ENCODE results near the gene JAKMIP3. TPM values are rescaled to one million over a fixed set of nuclear protein-coding genes. Genes with fewer than 3 reads are reported as not detected.

The JAKMIP3 gene
- total and polyA plus RNA-seq, 9 of the 15 experiments (the other 6 are each of a cell fraction or from before 2014, with no cell fraction given): 0.04 TPM; not detected in 8

- H3K36me3 ChIP-seq (ENCODE audit: control insufficient read depth, insufficient read depth, low read length): no peaks in the 10 kb centered on the region
- ChIA-PET POLR2A (no interaction called here), CTCF (ENCODE audit: low intra/inter-chr PET ratio) (no interaction called here)
- in situ Hi-C loops (cut with MboI): no loop called here
- H3K4me2 ChIP-seq (ENCODE audit: insufficient read depth, low read length): peak overlapping the region; percentile 18; the same call in 1 of the 2 replicates
- H3K9ac ChIP-seq (ENCODE audit: insufficient read depth in 1 of 2, low read depth in 2 of 2, low read length in 2 of 2): no peak overlapping the region
- no peak overlapping the region for H3K4me3 ChIP-seq
- H4K20me1 ChIP-seq (replicated peaks; ENCODE audit: control insufficient read depth, insufficient read depth, low read length): no peaks in the 10 kb centered on the region
- no peaks in the 10 kb centered on the region for H3K79me2 ChIP-seq (ENCODE audit: control insufficient read depth, insufficient read depth, low read length)
- intact Hi-C loops (cut with micrococcal nuclease): no loop called here
- H3K9me1 ChIP-seq (ENCODE audit: control insufficient read depth, insufficient read depth, low read length): no peaks in the 10 kb centered on the region
- 49% methylated on average over 14 of the region's 24 CpGs for WGBS (ENCODE audit: insufficient coverage, low coverage, missing lambda C conversion rate)
- H3K9me3 ChIP-seq (replicated peaks; ENCODE audit: control insufficient read depth, insufficient read depth, low read depth, low read length): no peaks in the 10 kb centered on the region
- BruUV-seq (replicated peaks): no TSS peak
- H3K4me1 ChIP-seq (replicated peaks in 1 of 2; ENCODE audit: control insufficient read depth in 2 of 2, insufficient read depth in 2 of 2, low read length in 2 of 2): peaks cover 0 to 13% of the 10 kb centered on the region in 2 experiments; a peak in 3 of 5 replicates
- ATAC-seq (peak; percentile 49), DNase-seq (ENCODE audit: extremely low read depth in 1 of 4, low spot score in 3 of 4) (no peak), FAIRE-seq (no peak)
- no peak overlapping the region for H3K27ac ChIP-seq (ENCODE audit: extremely low read depth, low read depth, low read length)
- no peak overlapping the region for H2AFZ ChIP-seq (ENCODE audit: low read depth, low read length)
- H3K27me3 ChIP-seq (ENCODE audit: control insufficient read depth in 2 of 2, insufficient read depth in 2 of 2, low read length in 2 of 2): peaks cover 7 to 91% of the 10 kb centered on the region in 2 experiments
- TF ChIP-seq ATF1 (CRISPR knock-in tag; IDR thresholded peaks at IDR 0.05): no peak
- TF ChIP-seq ATF1 (tag; IDR thresholded peaks at IDR 0.05): 0 out of 2 replicates have a peak, but pooled peaks have one; percentile 1
- TF ChIP-seq, protein P1, sequence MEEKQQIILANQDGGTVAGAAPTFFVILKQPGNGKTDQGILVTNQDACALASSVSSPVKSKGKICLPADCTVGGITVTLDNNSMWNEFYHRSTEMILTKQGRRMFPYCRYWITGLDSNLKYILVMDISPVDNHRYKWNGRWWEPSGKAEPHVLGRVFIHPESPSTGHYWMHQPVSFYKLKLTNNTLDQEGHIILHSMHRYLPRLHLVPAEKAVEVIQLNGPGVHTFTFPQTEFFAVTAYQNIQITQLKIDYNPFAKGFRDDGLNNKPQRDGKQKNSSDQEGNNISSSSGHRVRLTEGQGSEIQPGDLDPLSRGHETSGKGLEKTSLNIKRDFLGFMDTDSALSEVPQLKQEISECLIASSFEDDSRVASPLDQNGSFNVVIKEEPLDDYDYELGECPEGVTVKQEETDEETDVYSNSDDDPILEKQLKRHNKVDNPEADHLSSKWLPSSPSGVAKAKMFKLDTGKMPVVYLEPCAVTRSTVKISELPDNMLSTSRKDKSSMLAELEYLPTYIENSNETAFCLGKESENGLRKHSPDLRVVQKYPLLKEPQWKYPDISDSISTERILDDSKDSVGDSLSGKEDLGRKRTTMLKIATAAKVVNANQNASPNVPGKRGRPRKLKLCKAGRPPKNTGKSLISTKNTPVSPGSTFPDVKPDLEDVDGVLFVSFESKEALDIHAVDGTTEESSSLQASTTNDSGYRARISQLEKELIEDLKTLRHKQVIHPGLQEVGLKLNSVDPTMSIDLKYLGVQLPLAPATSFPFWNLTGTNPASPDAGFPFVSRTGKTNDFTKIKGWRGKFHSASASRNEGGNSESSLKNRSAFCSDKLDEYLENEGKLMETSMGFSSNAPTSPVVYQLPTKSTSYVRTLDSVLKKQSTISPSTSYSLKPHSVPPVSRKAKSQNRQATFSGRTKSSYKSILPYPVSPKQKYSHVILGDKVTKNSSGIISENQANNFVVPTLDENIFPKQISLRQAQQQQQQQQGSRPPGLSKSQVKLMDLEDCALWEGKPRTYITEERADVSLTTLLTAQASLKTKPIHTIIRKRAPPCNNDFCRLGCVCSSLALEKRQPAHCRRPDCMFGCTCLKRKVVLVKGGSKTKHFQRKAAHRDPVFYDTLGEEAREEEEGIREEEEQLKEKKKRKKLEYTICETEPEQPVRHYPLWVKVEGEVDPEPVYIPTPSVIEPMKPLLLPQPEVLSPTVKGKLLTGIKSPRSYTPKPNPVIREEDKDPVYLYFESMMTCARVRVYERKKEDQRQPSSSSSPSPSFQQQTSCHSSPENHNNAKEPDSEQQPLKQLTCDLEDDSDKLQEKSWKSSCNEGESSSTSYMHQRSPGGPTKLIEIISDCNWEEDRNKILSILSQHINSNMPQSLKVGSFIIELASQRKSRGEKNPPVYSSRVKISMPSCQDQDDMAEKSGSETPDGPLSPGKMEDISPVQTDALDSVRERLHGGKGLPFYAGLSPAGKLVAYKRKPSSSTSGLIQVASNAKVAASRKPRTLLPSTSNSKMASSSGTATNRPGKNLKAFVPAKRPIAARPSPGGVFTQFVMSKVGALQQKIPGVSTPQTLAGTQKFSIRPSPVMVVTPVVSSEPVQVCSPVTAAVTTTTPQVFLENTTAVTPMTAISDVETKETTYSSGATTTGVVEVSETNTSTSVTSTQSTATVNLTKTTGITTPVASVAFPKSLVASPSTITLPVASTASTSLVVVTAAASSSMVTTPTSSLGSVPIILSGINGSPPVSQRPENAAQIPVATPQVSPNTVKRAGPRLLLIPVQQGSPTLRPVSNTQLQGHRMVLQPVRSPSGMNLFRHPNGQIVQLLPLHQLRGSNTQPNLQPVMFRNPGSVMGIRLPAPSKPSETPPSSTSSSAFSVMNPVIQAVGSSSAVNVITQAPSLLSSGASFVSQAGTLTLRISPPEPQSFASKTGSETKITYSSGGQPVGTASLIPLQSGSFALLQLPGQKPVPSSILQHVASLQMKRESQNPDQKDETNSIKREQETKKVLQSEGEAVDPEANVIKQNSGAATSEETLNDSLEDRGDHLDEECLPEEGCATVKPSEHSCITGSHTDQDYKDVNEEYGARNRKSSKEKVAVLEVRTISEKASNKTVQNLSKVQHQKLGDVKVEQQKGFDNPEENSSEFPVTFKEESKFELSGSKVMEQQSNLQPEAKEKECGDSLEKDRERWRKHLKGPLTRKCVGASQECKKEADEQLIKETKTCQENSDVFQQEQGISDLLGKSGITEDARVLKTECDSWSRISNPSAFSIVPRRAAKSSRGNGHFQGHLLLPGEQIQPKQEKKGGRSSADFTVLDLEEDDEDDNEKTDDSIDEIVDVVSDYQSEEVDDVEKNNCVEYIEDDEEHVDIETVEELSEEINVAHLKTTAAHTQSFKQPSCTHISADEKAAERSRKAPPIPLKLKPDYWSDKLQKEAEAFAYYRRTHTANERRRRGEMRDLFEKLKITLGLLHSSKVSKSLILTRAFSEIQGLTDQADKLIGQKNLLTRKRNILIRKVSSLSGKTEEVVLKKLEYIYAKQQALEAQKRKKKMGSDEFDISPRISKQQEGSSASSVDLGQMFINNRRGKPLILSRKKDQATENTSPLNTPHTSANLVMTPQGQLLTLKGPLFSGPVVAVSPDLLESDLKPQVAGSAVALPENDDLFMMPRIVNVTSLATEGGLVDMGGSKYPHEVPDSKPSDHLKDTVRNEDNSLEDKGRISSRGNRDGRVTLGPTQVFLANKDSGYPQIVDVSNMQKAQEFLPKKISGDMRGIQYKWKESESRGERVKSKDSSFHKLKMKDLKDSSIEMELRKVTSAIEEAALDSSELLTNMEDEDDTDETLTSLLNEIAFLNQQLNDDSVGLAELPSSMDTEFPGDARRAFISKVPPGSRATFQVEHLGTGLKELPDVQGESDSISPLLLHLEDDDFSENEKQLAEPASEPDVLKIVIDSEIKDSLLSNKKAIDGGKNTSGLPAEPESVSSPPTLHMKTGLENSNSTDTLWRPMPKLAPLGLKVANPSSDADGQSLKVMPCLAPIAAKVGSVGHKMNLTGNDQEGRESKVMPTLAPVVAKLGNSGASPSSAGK (IDR thresholded peaks at IDR 0.05): 0 out of 2 replicates have a peak, but pooled peaks have one; percentile 20
- no peak for TF ChIP-seq EHMT2 (IDR thresholded peaks at IDR 0.05)
- TF ChIP-seq L3MBTL2 (IDR thresholded peaks at IDR 0.05): peak; percentile 24; the same call in 1 of the 2 replicates
- peak; percentile 12 for TF ChIP-seq RBFOX2 (IDR thresholded peaks at IDR 0.05; ENCODE audit: low read depth, low read length)
- TF ChIP-seq TRIM28 (IDR thresholded peaks at IDR 0.05): no peak
- TF ChIP-seq ZNF174 (CRISPR knock-in tag; IDR thresholded peaks at IDR 0.05): no peak
- no peak for TF ChIP-seq TAL1 (IDR thresholded peaks at IDR 0.05)
- no peak for TF ChIP-seq SMAD1 (IDR thresholded peaks at IDR 0.05; ENCODE audit: low read depth, low read length, partially characterized antibody)
- TF ChIP-seq CEBPB (tag; IDR thresholded peaks at IDR 0.05): 0 out of 2 replicates have a peak, but pooled peaks have one; percentile 0
These were observed 842 bp upstream of the JAKMIP3 start for GRCh38 chr10:132064771-132065437.

Measured in K562 (cell line).